HG03571 (cell line): ENCODE data around the gene PRSS2.
"Not testable (repeated sequence)": the region's sequence is repeated elsewhere in the genome, so short reads cannot be mapped to it uniquely, and the experiment has no call there.

ENCODE experiments used
- ATAC-seq: cut with Tn5 transposase; IDR thresholded peaks from one replicate; pipeline ENCODE4 v1.9.1; 2021; ENCODE audit not compliant: unreplicated experiment

The PRSS2 gene

GRCh38 chr7:142770661-142771352 lies at the start of gene PRSS2:
Gene PRSS2 (plus strand): TSS chr7:142770970. CDS start chr7:142770983, 13 bp downstream.
- ATAC-seq: peak; percentile 14

- no peak for ATAC-seq
Observed at GRCh38 chr7:142720986-142721385, 49.8 kb upstream of the PRSS2 start.

- ATAC-seq: no peak
Observed at GRCh38 chr7:142722248-142722794, 48.4 kb upstream of the PRSS2 start.

- ATAC-seq: no peak
Observed at GRCh38 chr7:142733271-142733670, 37.5 kb upstream of the PRSS2 start.

GRCh38 chr7:142739923-142740492 lies 30.8 kb upstream of the PRSS2 start:
- peak; percentile 75 for ATAC-seq

GRCh38 chr7:142740786-142741185 lies 30.0 kb upstream of the PRSS2 start:
- ATAC-seq: no peak

GRCh38 chr7:142741932-142742331 lies 28.8 kb upstream of the PRSS2 start:
- ATAC-seq: not testable (repeated sequence)

GRCh38 chr7:142745091-142745635 lies 25.6 kb upstream of the PRSS2 start:
- ATAC-seq: no peak

- no peak for ATAC-seq
Observed at GRCh38 chr7:142745745-142746144, 25.0 kb upstream of the PRSS2 start.

GRCh38 chr7:142746264-142746663 lies 24.5 kb upstream of the PRSS2 start:
- ATAC-seq: no peak

- not testable (repeated sequence) for ATAC-seq
Observed at GRCh38 chr7:142748410-142748809, 22.4 kb upstream of the PRSS2 start.

- ATAC-seq: no peak
Observed at GRCh38 chr7:142749218-142749993, 21.4 kb upstream of the PRSS2 start, which contains the start of gene PRSS1. Gene PRSS1 (plus strand): TSS chr7:142749472. CDS start chr7:142749485, 13 bp downstream.

GRCh38 chr7:142750321-142750938 lies 20.3 kb upstream of the PRSS2 start:
- ATAC-seq: no peak

- ATAC-seq: not testable (repeated sequence)
Observed at GRCh38 chr7:142751526-142752175, 19.1 kb upstream of the PRSS2 start.

GRCh38 chr7:142752376-142753225 lies 18.2 kb upstream of the PRSS2 start:
- no peak for ATAC-seq

- no peak for ATAC-seq
Observed at GRCh38 chr7:142753366-142753765, 17.4 kb upstream of the PRSS2 start.

- ATAC-seq: not testable (repeated sequence)
Observed at GRCh38 chr7:142753925-142754491, 16.8 kb upstream of the PRSS2 start.

- ATAC-seq: no peak
Observed at GRCh38 chr7:142754681-142755575, 15.8 kb upstream of the PRSS2 start.
